GM13977 (cell line): Measurements from ENCODE around the gene ARHGEF28.

Source experiments
- DNase-seq: peaks from one replicate; pipeline ENCODE4 v3.0.0; 2012; ENCODE audit warnings: low spot score
- CTCF ChIP-seq: IDR thresholded peaks from 2 replicates; pipeline ENCODE4 v1.5.1; 2012; ENCODE audit warnings: mild to moderate bottlenecking, control low read depth; ENCODE audit not compliant: insufficient read depth; ENCODE audit errors: extremely low read depth, missing control alignments
- in situ Hi-C: fragments of 300-500 bp; cut with MboI; formaldehyde crosslinking; loops from one replicate; pipeline ENCODE4 v1.12.0; 2022; ENCODE audit warnings: low sequenced_read_pairs, low pct_unique_long_range_greater_than_20kb, mixed read lengths, inconsistent platforms; ENCODE audit not compliant: unreplicated experiment

ARHGEF28 gene

DNA sequence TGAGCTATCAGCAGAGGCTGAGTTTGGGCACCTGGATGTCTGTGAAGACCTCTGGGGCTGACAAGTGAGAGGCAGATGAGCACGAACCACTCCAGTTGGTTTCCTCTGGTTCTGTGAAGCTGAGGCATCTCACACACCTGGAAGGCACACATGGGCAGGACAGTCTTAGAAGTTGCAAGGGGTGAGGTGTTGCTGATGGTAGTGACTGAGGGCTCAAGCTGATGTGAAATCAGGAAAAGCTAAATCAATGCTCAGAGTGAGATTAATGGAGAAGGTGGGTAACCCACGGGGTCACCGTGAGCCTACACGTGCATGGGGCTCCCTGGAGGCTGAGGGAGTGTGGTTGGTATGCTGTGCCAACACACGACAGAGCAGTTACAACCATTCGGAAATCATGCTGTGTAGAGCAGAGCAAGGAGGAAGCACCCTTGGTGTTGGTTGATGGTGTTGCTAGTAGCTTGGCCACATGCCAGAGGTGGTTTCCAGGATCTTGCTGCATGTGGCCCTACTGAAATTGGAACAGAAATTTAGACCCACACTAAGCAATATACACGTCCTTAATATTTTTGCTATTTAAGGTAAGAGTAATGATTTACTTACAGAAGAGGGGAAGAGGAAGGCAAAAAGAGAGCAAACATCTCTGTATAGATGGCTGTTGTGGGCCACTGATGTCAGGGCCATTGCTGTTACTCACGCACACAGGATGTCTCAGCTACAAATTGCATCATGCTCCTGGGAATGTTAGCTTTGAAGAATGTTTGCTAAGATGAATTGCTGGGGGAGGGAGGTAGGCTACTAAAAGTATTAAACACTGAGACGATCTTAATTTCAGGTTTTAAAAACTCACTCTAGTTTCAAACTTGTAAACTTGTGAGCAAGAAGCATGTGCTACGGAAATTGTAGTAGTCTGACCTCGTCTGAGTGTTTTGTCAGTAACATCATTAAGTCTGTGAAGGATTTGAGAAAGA, 170.5 kb downstream of the ARHGEF28 start:
- no peak for TF ChIP-seq CTCF
- no peak for DNase-seq
- in situ Hi-C loops = no loop called here

DNA sequence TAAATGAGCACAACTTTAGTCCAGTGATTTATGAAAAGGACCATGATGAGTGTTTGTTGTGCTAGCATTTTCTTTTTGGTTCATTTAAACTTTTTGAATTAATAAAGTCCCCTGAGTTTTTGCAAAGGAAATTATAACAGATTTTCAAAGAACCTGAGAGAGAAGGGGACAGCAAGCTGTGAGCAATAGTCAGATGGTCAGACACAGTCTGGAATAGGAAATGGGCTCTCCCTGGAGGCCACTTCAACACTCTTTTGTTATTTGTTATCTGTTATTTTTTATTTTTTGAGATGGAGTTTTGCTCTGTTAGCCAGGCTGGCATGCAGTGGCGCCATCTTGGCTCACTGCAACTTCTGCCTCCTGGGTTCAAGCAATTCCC, 171.1 kb downstream of the ARHGEF28 start:
- DNase-seq = no peak
- in situ Hi-C loops = no loop called here
- no peak for TF ChIP-seq CTCF

DNA sequence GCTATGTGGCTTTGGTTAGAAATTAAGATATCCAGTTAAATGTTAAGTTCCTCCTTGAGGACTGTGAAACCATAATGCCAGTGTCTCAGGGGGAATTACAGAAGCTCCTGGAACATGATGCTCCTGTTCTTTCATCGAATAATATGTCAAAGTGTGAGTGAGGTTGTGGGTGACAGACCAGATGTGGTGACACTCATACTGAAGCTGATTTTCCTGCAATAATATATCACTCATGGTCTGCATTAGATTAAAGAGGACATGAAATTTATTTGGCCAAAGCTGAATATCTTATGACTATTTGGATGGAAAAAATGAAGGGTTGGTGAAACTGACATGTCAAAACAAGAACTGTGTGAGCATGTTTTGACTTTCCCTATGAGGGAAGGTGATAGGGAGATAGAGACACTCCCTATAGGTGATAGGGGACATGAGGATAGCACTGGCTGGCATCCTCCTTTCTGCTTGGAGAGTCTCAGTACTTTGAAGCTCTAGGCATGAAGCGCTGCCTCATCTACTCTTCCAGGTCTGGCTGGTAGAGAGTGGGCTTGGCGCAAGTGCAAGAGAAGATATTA, 173.5 kb downstream of the ARHGEF28 start:
- in situ Hi-C loops = no loop called here
- TF ChIP-seq CTCF = no peak
- DNase-seq = no peak

DNA sequence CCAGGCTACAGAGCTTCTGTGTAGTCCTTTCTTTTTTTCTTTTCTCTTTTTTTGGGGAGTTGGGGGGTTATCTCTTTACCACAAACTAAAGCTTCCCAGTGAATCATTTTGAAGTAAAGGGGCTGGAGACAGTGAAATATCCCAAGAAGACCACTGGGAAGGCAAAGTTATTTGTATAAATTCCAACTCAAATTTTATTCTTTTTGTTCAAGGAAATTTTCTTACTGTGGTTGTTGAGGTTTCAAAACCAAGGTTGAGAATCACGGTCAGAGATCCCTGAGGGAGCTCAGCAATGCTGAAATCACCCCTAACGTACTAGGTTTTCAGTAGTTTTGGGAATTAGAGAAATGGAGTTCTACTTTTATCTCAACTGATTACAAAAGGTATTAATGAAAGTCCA, 175.7 kb downstream of the ARHGEF28 start:
- no peak for DNase-seq
- TF ChIP-seq CTCF = no peak
- in situ Hi-C loops = no loop called here

DNA sequence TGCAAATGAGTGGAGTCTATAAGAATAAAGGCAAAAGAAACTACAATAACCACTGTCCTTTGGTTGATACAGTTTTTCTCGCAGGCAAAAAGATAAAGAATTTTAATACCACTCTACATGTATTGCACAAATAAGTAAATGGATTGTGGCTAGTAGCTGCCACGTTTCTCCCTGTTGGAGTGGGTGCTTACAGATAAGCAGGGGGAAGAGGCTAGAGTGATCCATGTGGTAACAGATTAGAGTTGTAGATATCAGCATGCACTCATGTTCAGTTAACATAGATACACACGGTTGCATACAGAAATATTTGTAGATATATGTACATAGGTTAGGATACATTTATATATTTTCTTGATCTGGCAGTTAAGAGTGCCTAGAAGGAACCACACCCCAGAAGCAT, 179.5 kb downstream of the ARHGEF28 start:
- in situ Hi-C loops = no loop called here
- DNase-seq = no peak

DNA sequence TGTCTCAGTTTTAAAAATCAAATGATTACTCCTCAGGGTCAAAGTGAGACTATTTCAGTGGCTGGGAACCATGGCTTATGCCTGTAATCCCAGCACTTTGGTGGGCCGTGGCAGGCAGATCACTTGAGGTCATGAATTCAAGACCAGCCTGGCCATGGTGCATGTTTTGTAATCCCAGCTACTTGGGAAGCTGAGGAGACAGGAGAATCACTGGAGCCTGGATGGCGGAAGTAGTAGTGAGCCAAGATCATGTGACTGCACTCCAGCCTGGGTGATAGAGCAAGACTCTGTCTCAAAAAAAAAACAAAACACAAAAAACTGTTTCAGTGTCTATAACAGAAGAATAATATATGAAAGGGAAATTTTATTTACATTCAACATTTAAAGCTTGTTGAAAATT, 182.9 kb downstream of the ARHGEF28 start:
- no peak for TF ChIP-seq CTCF
- DNase-seq = no peak
- in situ Hi-C loops = no loop called here

More for the DNA sequence above, 179.5 kb downstream of the ARHGEF28 start:
- no peak for TF ChIP-seq CTCF
